ENCODE measurements around the gene NIM1K.

DNA sequence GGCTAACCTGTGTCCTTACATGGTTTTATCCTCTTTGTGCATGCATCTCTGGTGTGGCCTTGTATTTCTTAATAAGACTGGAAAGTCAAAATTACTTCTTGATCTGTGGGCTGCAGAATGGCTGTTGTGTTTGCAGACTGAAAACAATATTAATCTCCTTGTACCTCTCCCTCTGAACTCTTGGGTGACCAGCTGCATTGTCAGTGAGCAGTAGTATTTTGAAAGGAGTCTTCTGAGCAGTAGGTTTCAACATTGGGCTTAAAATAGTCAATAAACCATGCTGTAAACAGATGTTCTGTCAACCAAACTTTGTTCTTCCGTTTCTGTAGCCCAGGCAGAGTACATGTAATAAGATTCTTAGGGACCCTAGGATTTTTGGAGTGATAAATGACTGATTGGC lies 26.7 kb upstream of the NIM1K start:
- TF ChIP-seq, protein P1, sequence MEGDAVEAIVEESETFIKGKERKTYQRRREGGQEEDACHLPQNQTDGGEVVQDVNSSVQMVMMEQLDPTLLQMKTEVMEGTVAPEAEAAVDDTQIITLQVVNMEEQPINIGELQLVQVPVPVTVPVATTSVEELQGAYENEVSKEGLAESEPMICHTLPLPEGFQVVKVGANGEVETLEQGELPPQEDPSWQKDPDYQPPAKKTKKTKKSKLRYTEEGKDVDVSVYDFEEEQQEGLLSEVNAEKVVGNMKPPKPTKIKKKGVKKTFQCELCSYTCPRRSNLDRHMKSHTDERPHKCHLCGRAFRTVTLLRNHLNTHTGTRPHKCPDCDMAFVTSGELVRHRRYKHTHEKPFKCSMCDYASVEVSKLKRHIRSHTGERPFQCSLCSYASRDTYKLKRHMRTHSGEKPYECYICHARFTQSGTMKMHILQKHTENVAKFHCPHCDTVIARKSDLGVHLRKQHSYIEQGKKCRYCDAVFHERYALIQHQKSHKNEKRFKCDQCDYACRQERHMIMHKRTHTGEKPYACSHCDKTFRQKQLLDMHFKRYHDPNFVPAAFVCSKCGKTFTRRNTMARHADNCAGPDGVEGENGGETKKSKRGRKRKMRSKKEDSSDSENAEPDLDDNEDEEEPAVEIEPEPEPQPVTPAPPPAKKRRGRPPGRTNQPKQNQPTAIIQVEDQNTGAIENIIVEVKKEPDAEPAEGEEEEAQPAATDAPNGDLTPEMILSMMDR (IDR thresholded peaks at IDR 0.05; ENCODE audit: insufficient read depth, low read length): no peak
- TF ChIP-seq POLR2AphosphoS5 (IDR thresholded peaks at IDR 0.05; ENCODE audit: low read depth): no peak
- TF ChIP-seq GABPA (IDR thresholded peaks at IDR 0.05; ENCODE audit: low read depth): no peak

Data from HL-60 (cell line).